ENCODE measurements around the gene CALHM1. TPM values are rescaled to one million over a fixed set of nuclear protein-coding genes. Genes with fewer than 3 reads are reported as not detected.

The CALHM1 gene
- total RNA-seq, 4 donors from 2014 or later: not detected

- Histone ChIP-seq H3K27ac (no peak overlapping the region), H3K4me3 (no peak overlapping the region), H3K27me3 (no peaks in the 10 kb centered on the region), H3K36me3 (no peaks in the 10 kb centered on the region), H3K4me1 (peaks cover 0 to 12% (median 0%) of the 10 kb centered on the region in 4 donors), H3K9me3 (no peaks in the 10 kb centered on the region)
- no peak for DNase-seq (ENCODE audit: low spot score in 2 of 2)
- 89 to 90% methylated on average over 3 of the region's 3 CpGs for WGBS, 2 donors
- no peak for TF ChIP-seq CTCF (IDR thresholded peaks at IDR 0.05)
Measured at GRCh38 chr10:103474077-103474476, 15.4 kb upstream of the CALHM1 start.

- TF ChIP-seq CTCF (IDR thresholded peaks at IDR 0.05) (no peak), EP300 (IDR thresholded peaks at IDR 0.05) (no peak)
- WGBS, 2 donors: 74 to 77% methylated on average over 8 to 24 of the region's 32 CpGs
- H3K4me1 ChIP-seq: peaks cover 0 to 12% (median 0%) of the 10 kb centered on the region in 4 donors
- H3K27me3 ChIP-seq: no peaks in the 10 kb centered on the region
- H3K9me3 ChIP-seq: no peaks in the 10 kb centered on the region
- DNase-seq (ENCODE audit: low spot score in 2 of 2): no peak
- H3K27ac ChIP-seq: no peak overlapping the region
- H3K4me3 ChIP-seq: no peak overlapping the region
- H3K36me3 ChIP-seq: no peaks in the 10 kb centered on the region
Measured at GRCh38 chr10:103473261-103473671, 14.6 kb upstream of the CALHM1 start.

- Histone ChIP-seq H3K27me3 (no peaks in the 10 kb centered on the region), H3K4me1 (peaks cover 0 to 12% (median 0%) of the 10 kb centered on the region in 4 donors), H3K27ac (peak overlapping the region in 2 of 4 donors; percentile 5 to 30), H3K4me3 (no peak overlapping the region), H3K9me3 (no peaks in the 10 kb centered on the region), H3K36me3 (no peaks in the 10 kb centered on the region)
- DNase-seq (ENCODE audit: low spot score in 2 of 2): no peak
- WGBS, 2 donors: 95 to 100% methylated on average over 2 of the region's 2 CpGs
- no peak for TF ChIP-seq POLR2A (IDR thresholded peaks at IDR 0.05)
- TF ChIP-seq EP300 (IDR thresholded peaks at IDR 0.05): no peak
- TF ChIP-seq CTCF (IDR thresholded peaks at IDR 0.05): no peak
Measured at GRCh38 chr10:103472005-103472404, 13.3 kb upstream of the CALHM1 start.

GRCh38 chr10:103470761-103471653 lies 12.3 kb upstream of the CALHM1 start:
- Histone ChIP-seq H3K27ac (peak overlapping the region in 2 of 4 donors; percentile 5 to 30), H3K27me3 (no peaks in the 10 kb centered on the region), H3K4me3 (no peak overlapping the region), H3K4me1 (peaks cover 0 to 12% (median 0%) of the 10 kb centered on the region in 4 donors), H3K36me3 (no peaks in the 10 kb centered on the region), H3K9me3 (no peaks in the 10 kb centered on the region)
- no peak for TF ChIP-seq EP300 (IDR thresholded peaks at IDR 0.05)
- no peak for TF ChIP-seq CTCF (IDR thresholded peaks at IDR 0.05)
- TF ChIP-seq POLR2A (IDR thresholded peaks at IDR 0.05): no peak
- WGBS, 2 donors: 49 to 50% methylated on average over 14 of the region's 14 CpGs
- peak in 1 of 2 donors; percentile 33 for DNase-seq (ENCODE audit: low spot score in 2 of 2)

DNA sequence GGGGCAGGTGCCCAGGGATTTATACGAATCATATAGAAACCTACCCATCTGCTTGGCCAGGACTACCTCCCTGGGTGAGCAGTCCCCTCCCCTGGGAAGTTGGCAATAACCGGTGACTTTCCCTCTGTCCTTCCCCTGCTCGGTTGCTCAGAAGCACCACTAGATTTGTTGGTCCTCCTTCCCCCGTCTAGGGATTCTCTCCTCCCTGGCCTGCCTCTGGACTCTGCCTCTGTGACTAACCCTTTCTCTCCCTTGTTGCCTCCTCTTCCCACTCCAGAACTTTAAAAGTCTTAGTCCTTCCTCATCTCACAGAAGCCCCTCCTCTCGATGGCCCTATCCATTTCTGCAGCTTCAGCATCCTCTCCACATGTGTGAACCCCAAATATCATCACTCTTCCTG lies 10.5 kb upstream of the CALHM1 start:
- Histone ChIP-seq H3K27ac (no peak overlapping the region), H3K27me3 (no peaks in the 10 kb centered on the region), H3K4me3 (no peak overlapping the region), H3K36me3 (no peaks in the 10 kb centered on the region), H3K9me3 (no peaks in the 10 kb centered on the region), H3K4me1 (peaks cover 0 to 12% (median 0%) of the 10 kb centered on the region in 4 donors)
- 57 to 61% methylated on average over 5 of the region's 5 CpGs for WGBS, 2 donors
- no peak for DNase-seq (ENCODE audit: low spot score in 2 of 2)
- TF ChIP-seq POLR2A (IDR thresholded peaks at IDR 0.05) (no peak), CTCF (IDR thresholded peaks at IDR 0.05) (no peak), EP300 (IDR thresholded peaks at IDR 0.05) (no peak)
